Stimulated activated CD8-positive, alpha-beta memory T cell treated with anti-CD3 and anti-CD28 coated beads, Interleukin-12 subunit alpha, Interleukin-12 subunit beta, amount 100 ng/mL, for 24 hours (primary cell): Measurements from ENCODE around the gene LPIN3.

Source experiments
- DNase-seq: peaks from one replicate; pipeline ENCODE4 v3.0.0-alpha.2; 2020; ENCODE audit errors: extremely low read depth

The LPIN3 gene

GRCh38 chr20:41327178-41327577 is 13.4 kb upstream of the LPIN3 start:
- no peak for DNase-seq

- DNase-seq = no peak
Observed at GRCh38 chr20:41329435-41330342, 10.9 kb upstream of the LPIN3 start.

GRCh38 chr20:41330343-41330720 is 10.3 kb upstream of the LPIN3 start:
- no peak for DNase-seq

- no peak for DNase-seq
Observed at GRCh38 chr20:41330941-41331340, 9.7 kb upstream of the LPIN3 start.

- DNase-seq = no peak
Observed at GRCh38 chr20:41331731-41332130, 8.9 kb upstream of the LPIN3 start.

GRCh38 chr20:41334036-41334435 is 6.6 kb upstream of the LPIN3 start:
- no peak for DNase-seq

GRCh38 chr20:41334443-41335421 is 5.9 kb upstream of the LPIN3 start:
- no peak for DNase-seq

- DNase-seq = no peak
Observed at GRCh38 chr20:41335591-41335990, 5.0 kb upstream of the LPIN3 start.

- no peak for DNase-seq
Observed at GRCh38 chr20:41336711-41337492, 3.7 kb upstream of the LPIN3 start.

GRCh38 chr20:41339957-41340326 is 679 bp upstream of the LPIN3 start:
- peak; percentile 58 for DNase-seq

- DNase-seq = no peak
Observed at GRCh38 chr20:41342474-41343464, 2.1 kb downstream of the LPIN3 start.

GRCh38 chr20:41344477-41344876 is 3.9 kb downstream of the LPIN3 start:
- no peak for DNase-seq

GRCh38 chr20:41344938-41345728 is 4.5 kb downstream of the LPIN3 start:
- DNase-seq = no peak

- DNase-seq = no peak
Observed at GRCh38 chr20:41345729-41346067, 5.1 kb downstream of the LPIN3 start.

GRCh38 chr20:41347523-41348429 is 7.2 kb downstream of the LPIN3 start:
- DNase-seq = no peak

GRCh38 chr20:41348430-41349172 is 8.0 kb downstream of the LPIN3 start:
- no peak for DNase-seq

- DNase-seq = no peak
Observed at GRCh38 chr20:41349266-41349665, 8.6 kb downstream of the LPIN3 start.

GRCh38 chr20:41349943-41350342 is 9.3 kb downstream of the LPIN3 start:
- no peak for DNase-seq
